Naive B cell (primary cell): ENCODE measurements around the gene CKMT2. TPM values are rescaled to one million over a fixed set of nuclear protein-coding genes. Genes with fewer than 3 reads are reported as not detected.

Source experiments
- ATAC-seq, 2 donors: fragments of 150-1000 bp; cut with Tn5 transposase; 2 replicates each; pipeline ENCODE4 v1.10.0; 2021; ENCODE audit warnings: low read depth in 2 of 2, mild to moderate bottlenecking in 2 of 2, moderate library complexity in 2 of 2
- DNase-seq: peaks from one replicate; pipeline ENCODE4 v3.0.0; 2022
- H3K27ac Mint-ChIP-seq, 6 donors: one replicate each; pipeline ENCODE4 v1.8.0; 2020 to 2022; ENCODE audit warnings: mild to moderate bottlenecking in 6 of 6, mixed read lengths in 6 of 6, moderate library complexity in 5 of 6, inconsistent platforms in 2 of 6
- H3K27me3 Mint-ChIP-seq, 3 donors: one replicate each; pipeline ENCODE4 v1.8.0; 2021 to 2022; ENCODE audit warnings: mixed read lengths in 3 of 3, mild to moderate bottlenecking in 1 of 3
- H3K36me3 Mint-ChIP-seq, 2 donors: one replicate each; pipeline ENCODE4 v1.8.0; 2020 to 2022; ENCODE audit warnings: mixed read lengths in 2 of 2, inconsistent platforms in 1 of 2, mild to moderate bottlenecking in 1 of 2
- H3K4me1 Mint-ChIP-seq, 3 donors: one replicate each; pipeline ENCODE4 v1.8.0; 2020 to 2022; ENCODE audit warnings: mixed read lengths in 3 of 3, inconsistent platforms in 1 of 3, mild to moderate bottlenecking in 1 of 3, moderate library complexity in 1 of 3
- H3K4me3 Mint-ChIP-seq, 8 donors: one replicate each; pipeline ENCODE4 v1.8.0; 2020 to 2022; ENCODE audit warnings: mild to moderate bottlenecking in 8 of 8, mixed read lengths in 8 of 8, moderate library complexity in 8 of 8, inconsistent platforms in 2 of 8
- H3K9me3 Mint-ChIP-seq, 7 donors: one replicate each; pipeline ENCODE4 v1.8.0; 2020 to 2022; ENCODE audit warnings: mixed read lengths in 7 of 7, mild to moderate bottlenecking in 5 of 7, inconsistent platforms in 2 of 7, moderate library complexity in 1 of 7
- polyA plus RNA-seq, 6 donors: library from polyadenylated mRNA; unstranded; fragments of 300-500 nt; fragmentation: Illumina TruSeq; gene quantifications; one replicate each; pipeline ENCODE4 v1.2.3, GENCODE V29; 2021; ENCODE audit warnings: low read depth in 6 of 6

The CKMT2 gene
- polyA plus RNA-seq, 6 donors from 2014 or later: not detected

- H3K27me3 Mint-ChIP-seq: no peaks in the 10 kb centered on the region
- no peaks in the 10 kb centered on the region for H3K36me3 Mint-ChIP-seq
- no peaks in the 10 kb centered on the region for H3K4me1 Mint-ChIP-seq
- no peaks in the 10 kb centered on the region for H3K9me3 Mint-ChIP-seq
- DNase-seq: no peak
- no peak for ATAC-seq
- no peak overlapping the region for H3K27ac Mint-ChIP-seq
- H3K4me3 Mint-ChIP-seq: no peak overlapping the region
These were observed 28.9 kb upstream of the CKMT2 start for GRCh38 chr5:81204205-81204604.

- Mint-ChIP-seq H3K27me3 (no peaks in the 10 kb centered on the region), H3K27ac (no peak overlapping the region), H3K36me3 (no peaks in the 10 kb centered on the region)
These were observed 28.1 kb upstream of the CKMT2 start for GRCh38 chr5:81205058-81205457.

GRCh38 chr5:81207009-81207408 is 26.1 kb upstream of the CKMT2 start:
- Mint-ChIP-seq H3K27ac (no peak overlapping the region), H3K4me1 (no peaks in the 10 kb centered on the region), H3K36me3 (no peaks in the 10 kb centered on the region), H3K27me3 (no peaks in the 10 kb centered on the region), H3K9me3 (no peaks in the 10 kb centered on the region), H3K4me3 (no peak overlapping the region)
- no peak for DNase-seq
- no peak for ATAC-seq

More at GRCh38 chr5:81205058-81205457, 28.1 kb upstream of the CKMT2 start:
- Mint-ChIP-seq H3K9me3 (no peaks in the 10 kb centered on the region), H3K4me3 (no peak overlapping the region), H3K4me1 (no peaks in the 10 kb centered on the region)
- no peak for ATAC-seq
- DNase-seq: no peak

GRCh38 chr5:81208904-81209303 is 24.2 kb upstream of the CKMT2 start:
- Mint-ChIP-seq H3K27me3 (no peaks in the 10 kb centered on the region), H3K36me3 (no peaks in the 10 kb centered on the region), H3K4me3 (no peak overlapping the region), H3K27ac (no peak overlapping the region), H3K4me1 (no peaks in the 10 kb centered on the region), H3K9me3 (no peaks in the 10 kb centered on the region)
- ATAC-seq (no peak), DNase-seq (no peak)

GRCh38 chr5:81209386-81209785 is 23.7 kb upstream of the CKMT2 start:
- Mint-ChIP-seq H3K4me3 (no peak overlapping the region), H3K27me3 (no peaks in the 10 kb centered on the region), H3K36me3 (no peaks in the 10 kb centered on the region), H3K27ac (no peak overlapping the region), H3K4me1 (no peaks in the 10 kb centered on the region), H3K9me3 (no peaks in the 10 kb centered on the region)
- no peak for ATAC-seq
- no peak for DNase-seq

GRCh38 chr5:81209869-81210493 is 23.1 kb upstream of the CKMT2 start:
- no peak overlapping the region for H3K4me3 Mint-ChIP-seq
- DNase-seq (no peak), ATAC-seq (no peak)
- no peaks in the 10 kb centered on the region for H3K4me1 Mint-ChIP-seq
- no peaks in the 10 kb centered on the region for H3K27me3 Mint-ChIP-seq
- no peaks in the 10 kb centered on the region for H3K9me3 Mint-ChIP-seq
- no peak overlapping the region for H3K27ac Mint-ChIP-seq
- H3K36me3 Mint-ChIP-seq: no peaks in the 10 kb centered on the region

GRCh38 chr5:81212211-81212751 is 20.8 kb upstream of the CKMT2 start:
- Mint-ChIP-seq H3K9me3 (no peaks in the 10 kb centered on the region), H3K36me3 (no peaks in the 10 kb centered on the region), H3K4me1 (no peaks in the 10 kb centered on the region), H3K4me3 (no peak overlapping the region), H3K27ac (peak overlapping the region in 1 of 6 donors; percentile 9), H3K27me3 (no peaks in the 10 kb centered on the region)
- peak; percentile 20 to 77 for ATAC-seq
- DNase-seq: no peak

- no peak for DNase-seq
- peak overlapping the region in 1 of 8 donors; percentile 22 for H3K4me3 Mint-ChIP-seq
- H3K27me3 Mint-ChIP-seq: no peaks in the 10 kb centered on the region
- H3K27ac Mint-ChIP-seq: no peak overlapping the region
- H3K36me3 Mint-ChIP-seq: no peaks in the 10 kb centered on the region
- no peak for ATAC-seq
- H3K9me3 Mint-ChIP-seq: no peaks in the 10 kb centered on the region
- H3K4me1 Mint-ChIP-seq: no peaks in the 10 kb centered on the region
These were observed 20.1 kb upstream of the CKMT2 start for GRCh38 chr5:81213070-81213469.

- Mint-ChIP-seq H3K4me1 (no peaks in the 10 kb centered on the region), H3K9me3 (no peaks in the 10 kb centered on the region), H3K27ac (no peak overlapping the region), H3K36me3 (no peaks in the 10 kb centered on the region), H3K27me3 (no peaks in the 10 kb centered on the region), H3K4me3 (no peak overlapping the region)
- ATAC-seq (no peak), DNase-seq (no peak)
These were observed 18.3 kb upstream of the CKMT2 start for GRCh38 chr5:81214848-81215247.

GRCh38 chr5:81216152-81216551 is 17.0 kb upstream of the CKMT2 start:
- H3K4me1 Mint-ChIP-seq: no peaks in the 10 kb centered on the region
- H3K36me3 Mint-ChIP-seq: no peaks in the 10 kb centered on the region
- no peaks in the 10 kb centered on the region for H3K27me3 Mint-ChIP-seq
- no peak for DNase-seq
- no peak overlapping the region for H3K4me3 Mint-ChIP-seq
- no peak for ATAC-seq
- H3K9me3 Mint-ChIP-seq: peaks cover 0 to 2% (median 0%) of the 10 kb centered on the region in 7 donors
- no peak overlapping the region for H3K27ac Mint-ChIP-seq

- no peak overlapping the region for H3K27ac Mint-ChIP-seq
- H3K4me3 Mint-ChIP-seq: no peak overlapping the region
- H3K9me3 Mint-ChIP-seq: peaks cover 0 to 2% (median 0%) of the 10 kb centered on the region in 7 donors
- no peak for DNase-seq
- no peak for ATAC-seq
- no peaks in the 10 kb centered on the region for H3K4me1 Mint-ChIP-seq
- no peaks in the 10 kb centered on the region for H3K36me3 Mint-ChIP-seq
- H3K27me3 Mint-ChIP-seq: no peaks in the 10 kb centered on the region
These were observed 13.7 kb upstream of the CKMT2 start for GRCh38 chr5:81219389-81219788.

- Mint-ChIP-seq H3K27ac (no peak overlapping the region), H3K36me3 (no peaks in the 10 kb centered on the region), H3K4me1 (no peaks in the 10 kb centered on the region), H3K9me3 (peaks cover 0 to 2% (median 0%) of the 10 kb centered on the region in 7 donors), H3K27me3 (no peaks in the 10 kb centered on the region), H3K4me3 (no peak overlapping the region)
- DNase-seq: no peak
- ATAC-seq: no peak
These were observed 10.8 kb upstream of the CKMT2 start for GRCh38 chr5:81222285-81222684.

GRCh38 chr5:81225463-81225862 is 7.7 kb upstream of the CKMT2 start:
- DNase-seq: no peak
- Mint-ChIP-seq H3K27ac (no peak overlapping the region), H3K36me3 (no peaks in the 10 kb centered on the region), H3K27me3 (no peaks in the 10 kb centered on the region), H3K4me3 (no peak overlapping the region), H3K4me1 (no peaks in the 10 kb centered on the region), H3K9me3 (peaks cover 0 to 2% (median 0%) of the 10 kb centered on the region in 7 donors)
- no peak for ATAC-seq

GRCh38 chr5:81226286-81226685 is 6.8 kb upstream of the CKMT2 start:
- Mint-ChIP-seq H3K36me3 (no peaks in the 10 kb centered on the region), H3K4me1 (no peaks in the 10 kb centered on the region), H3K27me3 (no peaks in the 10 kb centered on the region), H3K4me3 (no peak overlapping the region), H3K9me3 (no peaks in the 10 kb centered on the region), H3K27ac (no peak overlapping the region)
- DNase-seq: no peak
- no peak for ATAC-seq

GRCh38 chr5:81226949-81227348 is 6.2 kb upstream of the CKMT2 start:
- ATAC-seq (no peak), DNase-seq (no peak)
- H3K36me3 Mint-ChIP-seq: no peaks in the 10 kb centered on the region
- H3K4me1 Mint-ChIP-seq: no peaks in the 10 kb centered on the region
- no peak overlapping the region for H3K4me3 Mint-ChIP-seq
- H3K27ac Mint-ChIP-seq: no peak overlapping the region
- H3K27me3 Mint-ChIP-seq: peaks cover 0 to 2% (median 0%) of the 10 kb centered on the region in 3 donors
- H3K9me3 Mint-ChIP-seq: no peaks in the 10 kb centered on the region
